Lower leg skin (tissue), 3 donors: ENCODE data around the gene ITIH3.

Experiments
- POLR2A ChIP-seq, 2 donors: fragments of 450-650 bp; IDR thresholded peaks; one replicate each; pipeline ENCODE4 v1.6.1; 2016 to 2017; ENCODE audit warnings: antibody characterized with exemption in 2 of 2, mild to moderate bottlenecking in 1 of 2, moderate library complexity in 1 of 2
- TF ChIP-seq, protein P1 (sequence below), 3 donors: fragments of 450-650 bp; IDR thresholded peaks; one replicate each; pipeline ENCODE4 v1.5.1; 2016; ENCODE audit warnings: antibody characterized with exemption in 3 of 3, mild to moderate bottlenecking in 3 of 3, moderate library complexity in 2 of 3

DNA sequence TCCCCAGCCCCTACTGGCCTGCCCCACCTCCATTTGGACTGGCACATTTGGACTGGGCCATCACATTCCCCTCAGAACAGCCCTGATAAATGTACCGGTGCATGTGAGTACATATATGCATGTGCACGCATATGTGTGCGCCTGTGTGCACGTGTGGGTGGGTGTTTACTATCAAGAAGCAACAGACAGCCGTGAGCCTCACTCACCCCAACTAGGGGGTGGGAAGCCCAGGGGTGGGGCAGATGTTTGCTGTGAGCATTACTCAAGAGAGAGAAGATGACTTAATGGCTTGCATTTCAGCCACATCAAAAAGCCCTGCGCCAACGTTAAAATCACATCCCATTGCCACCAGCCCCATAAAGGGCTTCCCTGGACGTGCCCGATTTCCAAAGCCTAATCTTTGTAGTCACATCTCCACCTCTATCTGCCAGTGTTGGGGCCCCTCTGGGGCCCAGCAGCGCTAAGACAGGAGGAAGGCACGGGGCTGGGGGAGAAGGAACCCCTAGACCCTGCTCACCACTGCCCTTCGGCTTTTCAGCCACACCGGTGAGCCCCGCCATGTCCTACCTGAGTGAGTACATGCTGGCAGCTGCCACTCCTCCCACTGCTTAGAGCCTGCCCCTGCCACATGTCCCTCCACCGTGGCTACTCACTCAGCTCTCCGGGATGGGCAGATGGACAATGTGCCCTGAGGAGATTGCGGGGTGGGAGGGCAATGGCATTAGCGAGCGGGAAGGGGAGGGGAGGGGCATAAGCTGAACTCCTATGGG is 10.9 kb downstream of the ITIH3 start:
- TF ChIP-seq, protein P1, sequence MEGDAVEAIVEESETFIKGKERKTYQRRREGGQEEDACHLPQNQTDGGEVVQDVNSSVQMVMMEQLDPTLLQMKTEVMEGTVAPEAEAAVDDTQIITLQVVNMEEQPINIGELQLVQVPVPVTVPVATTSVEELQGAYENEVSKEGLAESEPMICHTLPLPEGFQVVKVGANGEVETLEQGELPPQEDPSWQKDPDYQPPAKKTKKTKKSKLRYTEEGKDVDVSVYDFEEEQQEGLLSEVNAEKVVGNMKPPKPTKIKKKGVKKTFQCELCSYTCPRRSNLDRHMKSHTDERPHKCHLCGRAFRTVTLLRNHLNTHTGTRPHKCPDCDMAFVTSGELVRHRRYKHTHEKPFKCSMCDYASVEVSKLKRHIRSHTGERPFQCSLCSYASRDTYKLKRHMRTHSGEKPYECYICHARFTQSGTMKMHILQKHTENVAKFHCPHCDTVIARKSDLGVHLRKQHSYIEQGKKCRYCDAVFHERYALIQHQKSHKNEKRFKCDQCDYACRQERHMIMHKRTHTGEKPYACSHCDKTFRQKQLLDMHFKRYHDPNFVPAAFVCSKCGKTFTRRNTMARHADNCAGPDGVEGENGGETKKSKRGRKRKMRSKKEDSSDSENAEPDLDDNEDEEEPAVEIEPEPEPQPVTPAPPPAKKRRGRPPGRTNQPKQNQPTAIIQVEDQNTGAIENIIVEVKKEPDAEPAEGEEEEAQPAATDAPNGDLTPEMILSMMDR (IDR thresholded peaks at IDR 0.05), result no peak
- TF ChIP-seq POLR2A (IDR thresholded peaks at IDR 0.05), result no peak
